Measurements from ENCODE around the gene TENT4B. TPM values are rescaled to one million over a fixed set of nuclear protein-coding genes. Genes with fewer than 3 reads are reported as not detected.
A peak's percentile ranks its signal among the peaks of the same experiment; 100 is the strongest.

TENT4B gene
- total RNA-seq, 1 donor: 38.7 TPM

DNA sequence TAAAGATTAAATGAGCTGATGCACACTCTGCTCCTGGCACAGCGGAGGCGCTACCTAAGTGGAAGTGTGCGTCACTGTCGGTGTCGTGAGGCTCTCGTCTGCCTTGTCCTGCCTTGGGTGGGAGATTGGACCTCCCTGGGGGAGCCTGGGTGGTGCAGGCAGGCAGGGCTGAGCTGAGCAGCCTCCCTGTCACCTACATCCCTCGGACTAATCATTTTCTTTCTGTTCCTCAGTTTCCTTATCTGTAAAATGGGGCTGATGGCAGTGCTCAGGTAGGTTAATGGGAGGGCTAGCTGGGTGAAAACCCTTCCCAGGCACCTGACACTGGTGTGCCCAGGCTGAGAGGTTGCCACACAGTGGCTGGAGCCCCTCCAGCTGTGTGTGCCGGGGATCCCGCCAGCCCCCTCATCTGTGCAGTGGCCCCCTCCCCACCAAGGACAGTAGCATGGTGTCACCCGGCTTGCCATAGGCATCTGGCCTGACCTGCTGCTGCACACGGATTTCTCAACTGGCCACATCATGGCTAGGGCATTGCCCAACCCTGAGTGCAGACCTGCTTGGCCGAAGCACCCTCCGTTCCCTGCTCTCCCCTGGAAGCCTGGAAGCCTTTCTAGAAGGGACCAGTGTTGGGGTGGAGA is 117.5 kb downstream of the TENT4B start:
- Histone ChIP-seq H3K9me3 (ENCODE audit: low read depth, low read length) (no peaks in the 10 kb centered on the region), H3K4me1 (ENCODE audit: insufficient read depth, low read length) (peaks cover 97% of the 10 kb centered on the region), H3K27me3 (ENCODE audit: insufficient read depth, low read length) (no peaks in the 10 kb centered on the region), H3K4me3 (ENCODE audit: low read length) (no peak overlapping the region)

DNA sequence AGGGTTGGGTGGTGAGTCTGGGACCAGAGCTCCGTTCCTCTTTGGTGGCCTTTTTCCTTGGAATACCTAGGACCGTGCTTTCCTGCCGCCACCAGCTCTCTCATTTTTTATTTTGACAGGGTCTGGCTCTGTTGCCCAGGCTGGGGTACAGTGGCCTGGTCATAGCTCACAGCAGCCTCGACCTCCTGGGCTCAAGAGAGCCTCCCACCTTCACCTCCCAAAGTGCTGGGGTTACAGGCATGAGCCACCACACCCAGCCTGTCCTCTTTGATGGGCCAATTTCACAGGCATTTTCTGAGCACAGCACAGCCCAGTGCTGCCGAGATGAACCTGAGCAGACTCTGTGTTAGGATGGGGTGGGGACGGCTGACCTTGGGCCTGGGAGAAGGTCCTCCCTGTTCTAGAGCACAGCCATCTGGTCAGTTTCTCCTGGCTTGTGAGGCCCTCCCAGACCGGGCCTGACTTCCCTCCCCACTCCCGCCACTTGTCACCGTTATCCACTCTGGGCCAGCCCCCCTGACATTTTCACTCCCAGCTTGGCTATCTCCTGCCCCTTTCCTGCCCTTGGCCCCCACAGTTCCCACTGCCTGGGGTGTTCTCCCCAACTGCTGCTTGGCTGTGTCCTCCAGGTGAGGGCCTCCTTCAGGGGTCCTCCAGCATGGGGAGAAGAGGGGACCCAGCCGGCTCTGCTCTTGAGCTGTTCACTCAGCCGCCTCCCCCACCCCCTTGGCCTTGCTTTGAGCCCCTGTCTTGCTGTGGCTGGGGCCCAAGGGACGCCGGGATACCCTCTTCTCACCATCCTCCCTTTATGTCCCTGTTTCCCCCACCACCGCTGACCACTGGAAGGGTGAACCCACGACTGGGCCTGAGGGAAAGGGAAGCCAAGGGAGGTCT is 118.3 kb downstream of the TENT4B start:
- Histone ChIP-seq H3K4me3 (ENCODE audit: low read length) (no peak overlapping the region), H3K9me3 (ENCODE audit: low read depth, low read length) (no peaks in the 10 kb centered on the region), H3K27me3 (ENCODE audit: insufficient read depth, low read length) (no peaks in the 10 kb centered on the region), H3K4me1 (ENCODE audit: insufficient read depth, low read length) (peaks cover 97% of the 10 kb centered on the region)

DNA sequence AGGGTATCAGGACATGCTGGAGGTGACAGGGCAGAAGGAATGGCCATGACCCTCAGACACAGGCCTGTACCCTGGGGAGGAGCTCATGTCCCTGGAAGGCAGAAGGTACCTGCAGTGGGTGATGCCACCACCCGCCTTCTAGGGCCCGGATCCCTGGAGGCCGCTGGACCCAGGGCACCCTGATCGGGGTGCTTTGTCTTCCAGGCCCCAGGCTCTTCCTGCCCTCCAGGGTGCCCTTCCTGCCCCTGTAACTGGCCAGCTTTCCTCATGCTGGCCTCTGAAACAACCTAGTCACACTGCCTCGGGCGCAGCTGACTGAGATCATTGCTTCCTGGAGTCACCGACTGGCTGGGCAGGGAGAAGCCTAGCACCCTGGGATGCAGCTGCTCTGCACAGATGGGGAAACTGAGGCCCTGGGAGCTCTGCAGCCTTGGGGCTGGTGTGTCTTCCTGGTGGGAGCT is 119.0 kb downstream of the TENT4B start:
- Histone ChIP-seq H3K9me3 (ENCODE audit: low read depth, low read length) (no peaks in the 10 kb centered on the region), H3K27me3 (ENCODE audit: insufficient read depth, low read length) (no peaks in the 10 kb centered on the region), H3K4me3 (ENCODE audit: low read length) (no peak overlapping the region), H3K4me1 (ENCODE audit: insufficient read depth, low read length) (peaks cover 97% of the 10 kb centered on the region)

DNA sequence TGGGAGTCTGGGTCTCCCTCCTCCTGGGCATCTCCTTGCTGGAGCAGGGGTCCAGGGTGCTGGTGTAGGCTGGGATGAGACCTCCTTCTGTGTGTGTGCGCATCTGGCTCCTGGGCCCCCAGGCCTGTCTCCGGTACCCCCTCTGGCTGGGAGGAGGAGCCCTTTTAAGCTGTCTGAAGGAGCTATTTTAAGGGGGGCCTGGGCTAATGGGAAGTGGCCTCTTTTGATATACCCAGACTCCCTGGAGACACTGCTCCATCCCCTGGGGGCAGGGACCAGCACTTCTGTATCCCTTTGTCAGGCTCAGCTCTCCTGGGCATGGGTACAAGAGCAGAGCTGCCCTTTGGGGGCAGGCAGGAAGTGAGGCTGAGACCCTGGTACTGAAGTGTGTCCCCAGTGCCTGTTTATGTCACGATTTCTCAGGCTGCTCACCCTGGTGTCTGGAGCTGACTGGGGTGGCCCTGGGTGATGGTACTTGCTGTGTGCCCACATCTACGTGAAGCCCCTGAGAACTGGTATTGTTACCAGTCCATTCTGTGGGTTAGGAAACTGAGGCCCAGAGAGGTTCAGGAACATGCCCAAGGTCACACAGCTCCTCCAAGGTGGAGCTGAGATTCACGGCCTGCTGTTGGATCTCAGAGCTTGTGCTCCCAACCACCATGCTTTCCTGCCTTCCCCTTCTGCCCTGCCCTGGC is 119.7 kb downstream of the TENT4B start:
- Histone ChIP-seq H3K4me3 (ENCODE audit: low read length) (no peak overlapping the region), H3K27me3 (ENCODE audit: insufficient read depth, low read length) (no peaks in the 10 kb centered on the region), H3K4me1 (ENCODE audit: insufficient read depth, low read length) (peaks cover 97% of the 10 kb centered on the region), H3K9me3 (ENCODE audit: low read depth, low read length) (no peaks in the 10 kb centered on the region)

DNA sequence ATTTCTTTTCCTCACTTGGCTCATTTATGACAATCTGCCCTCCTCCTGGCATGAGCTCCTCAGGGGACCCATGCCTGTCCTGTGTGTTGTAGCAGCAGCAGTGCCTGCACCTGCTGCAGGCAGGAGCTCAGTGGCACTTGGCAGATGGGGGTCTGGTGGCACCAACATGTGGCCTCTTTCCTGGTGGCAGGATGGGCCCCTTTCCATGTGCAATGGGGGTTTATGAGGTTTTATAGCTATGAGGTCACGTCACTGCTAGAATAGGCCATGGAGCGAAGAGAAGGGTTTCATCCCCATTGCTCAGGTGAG is 120.2 kb downstream of the TENT4B start:
- Histone ChIP-seq H3K27me3 (ENCODE audit: insufficient read depth, low read length) (no peaks in the 10 kb centered on the region), H3K4me1 (ENCODE audit: insufficient read depth, low read length) (peaks cover 97% of the 10 kb centered on the region), H3K4me3 (ENCODE audit: low read length) (no peak overlapping the region), H3K9me3 (ENCODE audit: low read depth, low read length) (no peaks in the 10 kb centered on the region)

DNA sequence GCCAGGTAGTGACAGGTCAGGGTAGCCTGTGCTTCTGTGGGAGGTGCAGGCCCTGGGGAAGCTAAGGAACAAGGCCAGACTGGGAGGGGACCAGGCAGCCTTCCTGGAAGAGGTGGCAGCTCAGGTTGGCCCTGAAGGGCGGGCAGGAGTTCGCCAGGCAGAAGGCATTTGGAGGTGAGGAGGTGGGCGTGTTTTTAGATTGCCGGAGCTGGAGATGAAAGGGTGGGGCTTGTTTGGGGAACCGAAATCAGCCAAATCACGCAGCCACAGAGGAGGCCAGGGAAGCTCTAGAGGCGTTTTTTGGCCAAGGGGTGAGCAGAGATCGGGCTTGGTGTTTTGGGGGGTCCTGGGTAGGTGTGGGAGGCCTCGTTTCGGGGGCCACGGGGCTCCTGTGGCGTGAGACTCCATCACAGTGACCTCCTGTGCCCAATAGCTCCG is 120.8 kb downstream of the TENT4B start:
- Histone ChIP-seq H3K9me3 (ENCODE audit: low read depth, low read length) (no peaks in the 10 kb centered on the region), H3K4me3 (ENCODE audit: low read length) (peak overlapping the region; percentile 71), H3K4me1 (ENCODE audit: insufficient read depth, low read length) (peaks cover 97% of the 10 kb centered on the region), H3K27me3 (ENCODE audit: insufficient read depth, low read length) (no peaks in the 10 kb centered on the region)

DNA sequence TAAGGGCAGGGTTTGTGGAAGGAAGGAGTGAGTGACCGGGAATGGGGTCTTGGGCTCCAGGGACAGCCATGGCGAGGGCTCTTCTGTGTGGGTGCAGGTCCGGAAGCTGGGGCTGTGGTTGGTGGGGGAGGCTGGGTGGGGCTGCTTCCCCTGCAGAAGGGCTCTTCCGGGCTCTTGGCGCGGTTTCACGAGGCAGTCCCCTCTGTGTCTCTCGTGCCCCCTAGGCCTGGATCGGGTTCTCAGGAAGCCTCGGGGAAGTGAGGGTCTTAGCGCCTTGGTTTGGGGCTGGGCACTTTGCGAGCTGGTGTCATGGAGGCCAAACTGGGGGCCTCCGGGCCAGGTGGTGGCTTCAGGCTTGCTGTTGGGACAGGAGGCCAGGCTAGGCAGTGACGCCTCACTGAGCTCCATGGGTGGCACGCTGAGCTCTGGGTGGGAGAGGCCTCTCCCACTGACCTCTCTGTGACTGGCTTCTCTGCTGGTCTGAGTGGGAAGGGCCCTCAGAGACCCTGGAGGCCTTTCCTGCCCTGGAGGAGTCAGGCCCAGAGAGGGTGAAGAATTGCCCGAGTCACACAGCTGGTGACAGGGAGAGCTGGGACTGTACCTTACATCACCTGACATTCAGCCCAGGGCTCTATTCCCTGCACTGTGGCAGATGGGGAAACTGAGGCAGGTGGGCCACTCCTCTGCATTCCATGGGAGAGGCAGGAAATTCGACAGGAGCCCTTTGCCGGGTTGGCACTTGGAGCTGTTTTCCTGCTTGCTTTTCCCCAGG is 121.4 kb downstream of the TENT4B start:
- H3K4me1 ChIP-seq (ENCODE audit: insufficient read depth, low read length): peaks cover 97% of the 10 kb centered on the region
- no peaks in the 10 kb centered on the region for H3K9me3 ChIP-seq (ENCODE audit: low read depth, low read length)
- H3K27me3 ChIP-seq (ENCODE audit: insufficient read depth, low read length): no peaks in the 10 kb centered on the region
- H3K4me3 ChIP-seq (ENCODE audit: low read length): peak overlapping the region; percentile 71

DNA sequence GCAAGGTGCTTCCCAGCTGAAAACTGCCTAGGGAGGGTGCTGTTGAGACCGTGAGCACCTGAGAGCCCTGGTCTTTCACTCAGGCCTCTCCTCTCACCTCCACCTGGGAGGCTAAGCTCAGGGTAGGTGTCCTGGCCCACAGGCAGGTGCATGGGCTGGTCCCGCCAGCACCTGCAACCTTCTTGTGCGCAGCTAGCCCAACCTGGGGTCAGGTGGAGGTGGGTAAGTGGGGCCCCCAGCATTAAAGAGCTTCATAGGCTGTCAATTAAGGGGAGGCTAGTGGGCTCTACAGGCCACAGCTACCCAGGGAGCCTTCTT is 122.0 kb downstream of the TENT4B start:
- no peaks in the 10 kb centered on the region for H3K9me3 ChIP-seq (ENCODE audit: low read depth, low read length)
- no peaks in the 10 kb centered on the region for H3K27me3 ChIP-seq (ENCODE audit: insufficient read depth, low read length)
- H3K4me1 ChIP-seq (ENCODE audit: insufficient read depth, low read length): peaks cover 97% of the 10 kb centered on the region
- H3K4me3 ChIP-seq (ENCODE audit: low read length): peak overlapping the region; percentile 71

DNA sequence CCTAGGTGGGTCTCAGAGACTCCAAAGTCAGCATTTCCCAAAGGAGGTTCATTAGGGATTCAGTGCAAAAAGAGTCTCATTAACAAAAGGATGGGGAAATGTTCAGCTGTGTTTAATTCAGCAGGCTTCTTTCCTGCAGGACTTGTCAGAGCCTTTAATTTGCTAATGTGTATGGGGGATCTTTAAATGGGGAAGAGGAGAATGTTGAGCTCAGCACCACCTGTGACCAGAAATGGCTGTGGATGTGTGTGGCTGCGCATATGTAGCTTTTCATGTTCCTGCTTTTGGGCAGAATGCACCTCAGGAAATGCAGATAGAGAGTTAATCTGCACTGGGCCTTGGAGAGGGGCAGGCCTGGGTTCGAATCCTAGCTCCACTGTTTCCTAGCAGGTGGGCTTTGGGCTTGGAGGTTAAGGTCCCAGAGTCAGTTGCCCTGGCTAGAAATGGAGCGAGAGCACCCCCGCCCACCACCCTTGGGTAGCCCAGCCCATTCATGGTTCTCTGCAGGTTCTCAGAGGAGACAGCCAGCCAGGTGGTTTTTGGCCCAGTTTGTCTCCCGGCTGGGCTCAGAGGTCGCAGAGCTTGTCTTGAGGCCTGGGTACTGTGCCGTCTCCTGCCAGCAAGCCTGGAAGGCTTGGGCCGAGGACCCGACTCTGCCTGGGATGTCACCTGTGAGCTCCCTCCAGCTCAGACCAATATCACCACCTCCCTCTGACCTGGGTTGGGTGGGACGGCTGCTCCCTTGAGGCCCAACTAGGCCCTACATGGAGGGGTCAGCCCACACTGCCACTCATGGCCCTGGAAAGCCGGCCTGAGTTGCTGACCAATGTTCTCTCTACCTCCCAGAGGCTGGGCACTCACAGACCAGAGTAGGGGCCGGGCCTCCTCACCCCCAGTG is 122.6 kb downstream of the TENT4B start:
- Histone ChIP-seq H3K4me3 (ENCODE audit: low read length) (peak overlapping the region; percentile 71), H3K4me1 (ENCODE audit: insufficient read depth, low read length) (peaks cover 97% of the 10 kb centered on the region), H3K9me3 (ENCODE audit: low read depth, low read length) (no peaks in the 10 kb centered on the region), H3K27me3 (ENCODE audit: insufficient read depth, low read length) (no peaks in the 10 kb centered on the region)

DNA sequence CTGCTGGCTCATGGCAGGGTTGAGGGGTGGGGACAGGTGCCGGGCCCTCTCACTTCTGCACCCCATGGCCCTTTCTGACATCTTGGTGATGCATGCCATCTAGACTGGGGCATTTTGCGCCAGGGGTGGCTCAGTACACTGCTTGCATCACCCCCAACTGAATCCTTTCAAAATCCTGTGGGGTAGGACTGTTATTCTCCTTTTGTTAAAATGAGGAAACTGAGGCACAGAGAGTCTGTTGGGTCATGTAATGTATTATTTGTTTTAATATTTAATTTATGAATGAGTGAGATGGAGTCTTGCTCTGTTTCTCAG is 123.2 kb downstream of the TENT4B start:
- H3K9me3 ChIP-seq (ENCODE audit: low read depth, low read length): no peaks in the 10 kb centered on the region

DNA sequence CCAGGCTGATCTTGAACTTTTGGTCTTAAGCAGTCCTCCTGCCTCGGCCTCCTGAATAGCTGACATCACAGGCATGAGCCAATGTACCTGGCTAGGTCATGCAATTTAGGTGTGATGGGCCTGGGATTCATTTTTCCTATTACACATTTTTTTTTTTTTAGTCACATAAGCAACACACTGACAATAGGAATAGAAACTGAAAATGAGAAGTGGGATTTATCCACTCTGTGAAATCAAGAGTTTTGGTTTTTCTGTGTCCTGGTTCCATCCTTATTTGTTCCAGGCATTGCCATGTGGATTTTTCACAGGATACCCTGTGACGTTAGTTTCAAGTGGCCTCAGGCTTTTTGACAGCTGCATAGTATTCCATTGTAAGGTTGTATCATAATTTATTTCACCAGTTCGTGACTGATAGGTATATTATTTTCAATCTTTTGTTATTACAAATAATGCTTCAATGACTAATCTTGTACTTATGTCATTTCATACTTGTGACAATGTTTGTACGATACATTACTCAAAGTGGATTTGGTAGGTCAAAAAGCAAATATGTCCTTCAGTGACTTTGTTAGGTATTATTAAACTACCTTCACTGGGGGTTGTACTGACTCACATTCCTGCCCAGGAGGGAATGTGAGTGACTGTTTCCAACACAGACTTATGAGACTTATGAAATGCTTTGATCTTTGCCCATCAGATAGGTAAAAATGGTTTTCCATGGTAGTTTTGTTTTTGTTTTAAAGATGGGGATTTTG is 123.9 kb downstream of the TENT4B start:
- Histone ChIP-seq H3K9me3 (ENCODE audit: low read depth, low read length) (no peaks in the 10 kb centered on the region), H3K4me3 (ENCODE audit: low read length) (no peak overlapping the region), H3K4me1 (ENCODE audit: insufficient read depth, low read length) (peaks cover 97% of the 10 kb centered on the region), H3K27me3 (ENCODE audit: insufficient read depth, low read length) (no peaks in the 10 kb centered on the region)

More for the DNA sequence above, 123.2 kb downstream of the TENT4B start:
- H3K27me3 ChIP-seq (ENCODE audit: insufficient read depth, low read length): no peaks in the 10 kb centered on the region
- H3K4me3 ChIP-seq (ENCODE audit: low read length): no peak overlapping the region
- peaks cover 97% of the 10 kb centered on the region for H3K4me1 ChIP-seq (ENCODE audit: insufficient read depth, low read length)

DNA sequence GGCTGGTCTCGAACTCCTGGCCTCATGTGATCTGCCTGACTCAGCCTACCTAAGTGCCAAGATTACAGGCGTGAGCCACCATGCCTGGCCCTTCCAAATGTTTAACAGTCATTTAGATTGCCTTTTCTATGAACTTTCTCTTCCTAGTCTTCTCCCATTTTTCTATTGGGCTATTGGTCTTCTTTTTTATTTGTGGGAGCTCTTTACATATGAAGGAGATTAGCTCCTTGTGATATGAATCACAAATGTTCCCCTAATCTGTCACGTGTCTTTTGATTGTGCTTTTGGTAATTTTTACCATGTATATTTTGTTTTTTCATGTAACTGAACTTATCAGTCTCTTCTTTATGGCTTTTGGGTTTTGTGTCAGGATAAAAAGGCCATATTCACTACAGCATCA is 125.1 kb downstream of the TENT4B start:
- no peaks in the 10 kb centered on the region for H3K9me3 ChIP-seq (ENCODE audit: low read depth, low read length)
- no peak overlapping the region for H3K4me3 ChIP-seq (ENCODE audit: low read length)
- no peaks in the 10 kb centered on the region for H3K27me3 ChIP-seq (ENCODE audit: insufficient read depth, low read length)
- H3K4me1 ChIP-seq (ENCODE audit: insufficient read depth, low read length): peaks cover 97% of the 10 kb centered on the region

DNA sequence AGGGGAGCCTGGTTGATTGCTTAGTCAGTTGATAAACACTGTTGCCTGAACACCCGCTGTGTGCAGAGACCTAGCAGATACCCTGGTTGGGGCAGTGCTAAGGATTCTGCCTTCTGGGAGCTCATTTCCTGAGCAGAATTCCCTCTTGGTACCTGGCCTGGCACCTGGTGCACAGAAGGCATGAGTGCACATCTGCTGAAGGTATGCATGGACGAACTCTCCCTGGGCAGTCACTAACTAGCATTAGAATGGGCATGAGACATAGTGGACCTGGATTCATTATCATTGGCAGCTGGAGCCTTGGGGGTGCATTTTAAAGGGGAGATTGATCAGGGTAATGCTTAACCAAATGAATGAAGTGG is 126.4 kb downstream of the TENT4B start:
- peaks cover 100% of the 10 kb centered on the region for H3K4me1 ChIP-seq (ENCODE audit: insufficient read depth, low read length)
- peak overlapping the region; percentile 28 for H3K4me3 ChIP-seq (ENCODE audit: low read length)
- no peaks in the 10 kb centered on the region for H3K27me3 ChIP-seq (ENCODE audit: insufficient read depth, low read length)
- H3K9me3 ChIP-seq (ENCODE audit: low read depth, low read length): no peaks in the 10 kb centered on the region

DNA sequence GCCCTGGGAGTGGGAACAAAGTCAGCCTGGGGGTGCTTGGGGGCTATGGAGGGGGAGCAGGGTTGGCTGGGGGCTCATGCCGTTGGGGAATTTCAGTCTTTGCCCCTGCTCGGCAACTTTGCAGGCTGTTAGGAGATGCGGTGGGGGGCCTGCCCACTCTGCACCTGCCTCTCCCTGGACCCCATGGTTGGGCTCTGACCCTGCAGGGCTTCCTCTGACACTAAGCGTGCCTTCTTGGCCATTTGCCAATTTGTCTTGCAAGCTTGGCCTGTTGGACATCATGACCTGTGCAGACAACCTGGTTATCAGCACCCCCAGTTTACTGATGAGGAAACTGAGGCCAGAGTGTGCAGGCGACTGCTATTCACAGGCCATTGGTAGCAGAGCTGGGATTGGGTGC is 127.8 kb downstream of the TENT4B start:
- Histone ChIP-seq H3K9me3 (ENCODE audit: low read depth, low read length) (no peaks in the 10 kb centered on the region), H3K27me3 (ENCODE audit: insufficient read depth, low read length) (no peaks in the 10 kb centered on the region), H3K4me1 (ENCODE audit: insufficient read depth, low read length) (peaks cover 100% of the 10 kb centered on the region), H3K4me3 (ENCODE audit: low read length) (peak overlapping the region; percentile 38)

Measured in mononuclear cell (primary cell).